Bone marrow (tissue), 2 donors: ENCODE data around the gene DYNC1H1.
"Not testable (repeated sequence)": the region's sequence is repeated elsewhere in the genome, so short reads cannot be mapped to it uniquely, and the experiment has no call there.

ENCODE experiments used
- DNase-seq, 2 donors: peaks; one replicate each; lab custom pipeline; 2025; lab: John Stamatoyannopoulos, UW

Gene DYNC1H1

GRCh38 chr14:102064590-102064989, 100.2 kb downstream of the DYNC1H1 start:
- DNase-seq: not testable (repeated sequence)

GRCh38 chr14:102066041-102066451, 101.7 kb downstream of the DYNC1H1 start:
- no peak for DNase-seq

GRCh38 chr14:102071283-102071998, 107.1 kb downstream of the DYNC1H1 start:
- DNase-seq: no peak

- no peak for DNase-seq
These were observed 110.1 kb downstream of the DYNC1H1 start for GRCh38 chr14:102074415-102074964.

- no peak for DNase-seq
These were observed 110.8 kb downstream of the DYNC1H1 start for GRCh38 chr14:102075155-102075554.

GRCh38 chr14:102077382-102077709, 113.0 kb downstream of the DYNC1H1 start:
- no peak for DNase-seq

- not testable (repeated sequence) for DNase-seq
These were observed 114.0 kb downstream of the DYNC1H1 start for GRCh38 chr14:102078361-102078791.

GRCh38 chr14:102078831-102079699, 114.7 kb downstream of the DYNC1H1 start:
- no peak for DNase-seq

- no peak for DNase-seq
These were observed 115.3 kb downstream of the DYNC1H1 start for GRCh38 chr14:102079700-102079979.

- DNase-seq: no peak
These were observed 116.1 kb downstream of the DYNC1H1 start for GRCh38 chr14:102080183-102081080.

- DNase-seq: no peak
These were observed 117.1 kb downstream of the DYNC1H1 start for GRCh38 chr14:102081231-102082080.

GRCh38 chr14:102084522-102084921, 120.1 kb downstream of the DYNC1H1 start:
- not testable (repeated sequence) for DNase-seq

GRCh38 chr14:102084931-102085330, 120.6 kb downstream of the DYNC1H1 start:
- no peak for DNase-seq

- DNase-seq: no peak
These were observed 121.1 kb downstream of the DYNC1H1 start for GRCh38 chr14:102085488-102085887.

- peak; percentile 33 to 53 for DNase-seq
These were observed 121.8 kb downstream of the DYNC1H1 start for GRCh38 chr14:102085948-102086708.

GRCh38 chr14:102086709-102086971, 122.3 kb downstream of the DYNC1H1 start:
- no peak for DNase-seq

GRCh38 chr14:102086972-102087761, 122.8 kb downstream of the DYNC1H1 start, which contains the start of gene HSP90AA1:
Gene HSP90AA1 (minus strand): TSS chr14:102087044. CDS start chr14:102086378, 666 bp downstream.
- peak; percentile 83 to 91 for DNase-seq

- no peak for DNase-seq
These were observed 123.3 kb downstream of the DYNC1H1 start for GRCh38 chr14:102087762-102088011.

- DNase-seq: peak; percentile 32 to 55
These were observed 123.8 kb downstream of the DYNC1H1 start for GRCh38 chr14:102088012-102088792.
